Suprapubic skin (tissue), 4 donors: ENCODE data around the gene RRP1. TPM values are rescaled to one million over a fixed set of nuclear protein-coding genes. Genes with fewer than 3 reads are reported as not detected.

Experiments used
- DNase-seq, 2 donors: peaks; one replicate each; pipeline ENCODE4 v3.0.0-alpha.2; 2019; ENCODE audit warnings: low spot score in 2 of 2
- H3K27ac ChIP-seq: fragments of 200-600 bp; sonication (generic); one replicate; pipeline ENCODE4 v1.5.1; 2019
- H3K27me3 ChIP-seq: fragments of 200-600 bp; sonication (generic); one replicate; pipeline ENCODE4 v1.5.1; 2019
- H3K36me3 ChIP-seq: fragments of 200-600 bp; sonication (generic); one replicate; pipeline ENCODE4 v1.5.1; 2019
- H3K4me1 ChIP-seq: fragments of 200-600 bp; sonication (generic); one replicate; pipeline ENCODE4 v1.5.1; 2019
- H3K4me3 ChIP-seq: fragments of 200-600 bp; sonication (generic); one replicate; pipeline ENCODE4 v1.5.1; 2019; ENCODE audit warnings: mild to moderate bottlenecking
- H3K9me3 ChIP-seq: fragments of 200-600 bp; sonication (generic); one replicate; pipeline ENCODE4 v1.5.1; 2019
- CTCF ChIP-seq, 2 donors: fragments of 200-600 bp in 1 of 2; fragments of 450-650 bp in 1 of 2; sonication (generic) in 1 of 2; IDR thresholded peaks; one replicate each; pipeline ENCODE4 v1.5.1; 2016 to 2019; ENCODE audit warnings: antibody characterized with exemption in 2 of 2, mild to moderate bottlenecking in 1 of 2, moderate library complexity in 1 of 2
- EP300 ChIP-seq: sonication (generic); formaldehyde crosslinking; IDR thresholded peaks from one replicate; pipeline ENCODE4 v1.6.1; 2017; ENCODE audit warnings: antibody characterized with exemption
- POLR2A ChIP-seq, 2 donors: fragments of 450-650 bp; IDR thresholded peaks; one replicate each; pipeline ENCODE4 v1.6.1; 2017; ENCODE audit warnings: antibody characterized with exemption in 2 of 2, mild to moderate bottlenecking in 2 of 2, moderate library complexity in 2 of 2
- POLR2AphosphoS5 ChIP-seq, 3 donors: sonication (generic); formaldehyde crosslinking; IDR thresholded peaks; one replicate each; pipeline ENCODE4 v1.6.1; 2017; ENCODE audit warnings: antibody characterized with exemption in 3 of 3
- WGBS: methylation state at CpG from one replicate; pipeline ENCODE4 v1.1.5; 2018; 5-methylcytosine and 5-hydroxymethylcytosine counted together
- total RNA-seq, 4 donors: library from RNA; depleted of rRNA; stranded (reverse); fragments of >200 nt; gene quantifications; one replicate each; pipeline ENCODE4 v1.1.0, GENCODE V29; 2016

Gene RRP1
- total RNA-seq, 4 donors from 2014 or later, result 22.5 to 34.6 (median 28.4) TPM

GRCh38 chr21:43743947-43744346, 45.4 kb upstream of the RRP1 start:
- peaks cover 56% of the 10 kb centered on the region for H3K36me3 ChIP-seq

GRCh38 chr21:43744725-43745124, 44.7 kb upstream of the RRP1 start:
- WGBS, result 97% methylated on average over 18 of the region's 18 CpGs
- TF ChIP-seq POLR2A (IDR thresholded peaks at IDR 0.05) (no peak), POLR2AphosphoS5 (IDR thresholded peaks at IDR 0.05) (no peak), EP300 (no peak), CTCF (IDR thresholded peaks at IDR 0.05) (no peak)
- no peak overlapping the region for H3K27ac ChIP-seq
- no peaks in the 10 kb centered on the region for H3K9me3 ChIP-seq
- DNase-seq, result no peak
- H3K4me1 ChIP-seq, result no peaks in the 10 kb centered on the region
- H3K4me3 ChIP-seq, result no peak overlapping the region
- H3K36me3 ChIP-seq, result peaks cover 63% of the 10 kb centered on the region
- no peaks in the 10 kb centered on the region for H3K27me3 ChIP-seq

More at GRCh38 chr21:43743947-43744346, 45.4 kb upstream of the RRP1 start:
- Histone ChIP-seq H3K4me1 (no peaks in the 10 kb centered on the region), H3K27ac (no peak overlapping the region), H3K4me3 (no peak overlapping the region), H3K9me3 (no peaks in the 10 kb centered on the region), H3K27me3 (no peaks in the 10 kb centered on the region)
- no peak for TF ChIP-seq CTCF (IDR thresholded peaks at IDR 0.05)
- no peak for TF ChIP-seq POLR2AphosphoS5 (IDR thresholded peaks at IDR 0.05)
- no peak for TF ChIP-seq EP300
- no peak for TF ChIP-seq POLR2A (IDR thresholded peaks at IDR 0.05)
- WGBS, result 81% methylated on average over 8 of the region's 8 CpGs
- DNase-seq, result no peak

- H3K4me1 ChIP-seq, result no peaks in the 10 kb centered on the region
- no peak overlapping the region for H3K27ac ChIP-seq
- WGBS, result 92% methylated on average over 16 of the region's 16 CpGs
- H3K36me3 ChIP-seq, result peaks cover 76% of the 10 kb centered on the region
- no peaks in the 10 kb centered on the region for H3K27me3 ChIP-seq
- H3K9me3 ChIP-seq, result no peaks in the 10 kb centered on the region
- TF ChIP-seq POLR2A (IDR thresholded peaks at IDR 0.05) (no peak), EP300 (no peak), POLR2AphosphoS5 (IDR thresholded peaks at IDR 0.05) (no peak), CTCF (IDR thresholded peaks at IDR 0.05) (no peak)
- DNase-seq, result no peak
- H3K4me3 ChIP-seq, result no peak overlapping the region
Observed at GRCh38 chr21:43745772-43746517, 43.4 kb upstream of the RRP1 start.

- DNase-seq, result no peak
- Histone ChIP-seq H3K36me3 (peaks cover 98% of the 10 kb centered on the region), H3K4me1 (no peaks in the 10 kb centered on the region), H3K27me3 (no peaks in the 10 kb centered on the region), H3K27ac (no peak overlapping the region), H3K9me3 (no peaks in the 10 kb centered on the region), H3K4me3 (no peak overlapping the region)
- 92% methylated on average over 17 of the region's 17 CpGs for WGBS
- TF ChIP-seq POLR2AphosphoS5 (IDR thresholded peaks at IDR 0.05) (no peak), EP300 (no peak), POLR2A (IDR thresholded peaks at IDR 0.05) (no peak)
Observed at GRCh38 chr21:43748622-43749021, 40.8 kb upstream of the RRP1 start.

GRCh38 chr21:43749651-43750262, 39.6 kb upstream of the RRP1 start:
- Histone ChIP-seq H3K4me1 (no peaks in the 10 kb centered on the region), H3K27me3 (no peaks in the 10 kb centered on the region), H3K27ac (no peak overlapping the region), H3K9me3 (no peaks in the 10 kb centered on the region), H3K36me3 (peaks cover 98% of the 10 kb centered on the region), H3K4me3 (no peak overlapping the region)
- DNase-seq, result no peak
- 85% methylated on average over 9 of the region's 18 CpGs for WGBS
- TF ChIP-seq EP300 (no peak), POLR2AphosphoS5 (IDR thresholded peaks at IDR 0.05) (no peak), POLR2A (IDR thresholded peaks at IDR 0.05) (no peak), CTCF (IDR thresholded peaks at IDR 0.05) (no peak)
